AG04449 (cell line): ENCODE data around the gene PROX1.

Experiments
- CTCF ChIA-PET: fragments of 350-600 bp; formaldehyde crosslinking; extraction: SDS; loops from one replicate; lab custom pipeline; 2021; ENCODE audit warnings: antibody characterized with exemption; lab: Yijun Ruan, JAX
- POLR2A ChIA-PET: fragments of 400-600, 350-600 bp; formaldehyde crosslinking; extraction: SDS; loops from one replicate; lab custom pipeline; 2020; ENCODE audit warnings: antibody characterized with exemption, inconsistent platforms; lab: Yijun Ruan, JAX
- DNase-seq: peaks from one replicate; pipeline ENCODE4 v3.0.0-alpha.2; 2010; ENCODE audit warnings: low read depth, low spot score
- H3K4me3 ChIP-seq: 2 replicates; pipeline ENCODE4 v1.5.1; 2011; ENCODE audit warnings: low read depth, mild to moderate bottlenecking, control low read depth, low read length
- CTCF ChIP-seq: IDR thresholded peaks from one replicate; pipeline ENCODE4 v1.5.1; 2011; ENCODE audit warnings: mild to moderate bottlenecking, moderate library complexity, low read length, control low read depth, inconsistent platforms; ENCODE audit not compliant: insufficient read depth; ENCODE audit errors: missing control alignments

PROX1 gene

GRCh38 chr1:214050513-214051401, 63.0 kb downstream of the PROX1 start:
- no peak overlapping the region for H3K4me3 ChIP-seq
- ChIA-PET POLR2A (no interaction called here), CTCF (no interaction called here)
- TF ChIP-seq CTCF, result no peak
- DNase-seq, result no peak

GRCh38 chr1:214051786-214052185, 64.0 kb downstream of the PROX1 start:
- TF ChIP-seq CTCF, result no peak
- DNase-seq, result no peak
- H3K4me3 ChIP-seq, result no peak overlapping the region
- ChIA-PET CTCF (no interaction called here), POLR2A (no interaction called here)

GRCh38 chr1:214058076-214058475, 70.3 kb downstream of the PROX1 start:
- H3K4me3 ChIP-seq, result no peak overlapping the region
- POLR2A ChIA-PET, result no interaction called here
- DNase-seq, result no peak
- no peak for TF ChIP-seq CTCF
- CTCF ChIA-PET, result no interaction called here

GRCh38 chr1:214066190-214066589, 78.4 kb downstream of the PROX1 start:
- TF ChIP-seq CTCF, result no peak
- CTCF ChIA-PET, result no interaction called here
- H3K4me3 ChIP-seq, result no peak overlapping the region
- POLR2A ChIA-PET, result no interaction called here
- DNase-seq, result no peak

- TF ChIP-seq CTCF, result no peak
- no peak for DNase-seq
- H3K4me3 ChIP-seq, result no peak overlapping the region
- CTCF ChIA-PET, result no interaction called here
- POLR2A ChIA-PET, result no interaction called here
These were observed 79.2 kb downstream of the PROX1 start for GRCh38 chr1:214066936-214067335.

- no peak for DNase-seq
- ChIA-PET CTCF (no interaction called here), POLR2A (no interaction called here)
- no peak for TF ChIP-seq CTCF
- no peak overlapping the region for H3K4me3 ChIP-seq
These were observed 79.6 kb downstream of the PROX1 start for GRCh38 chr1:214067397-214067796.
